ENCODE measurements around the gene BBS7.

DNA sequence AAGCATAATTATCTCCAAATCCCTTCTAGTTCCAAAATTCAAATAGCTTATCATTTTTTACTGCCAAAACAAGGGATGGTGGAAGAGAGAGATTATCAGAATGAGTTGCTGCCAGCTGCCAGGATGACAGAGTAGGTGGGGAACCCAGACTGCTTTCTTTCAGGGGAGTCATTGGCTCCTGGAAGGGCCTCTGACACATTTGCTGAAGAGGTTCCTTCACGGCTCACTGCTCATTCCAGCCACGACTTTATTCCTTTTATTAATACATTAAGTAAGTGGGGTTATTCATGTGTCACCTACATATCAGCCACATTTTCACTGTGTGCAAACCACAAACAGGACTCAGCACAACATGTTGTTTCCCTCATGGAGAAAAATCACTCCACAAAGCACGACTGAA lies 92.6 kb downstream of the BBS7 start:
- TF ChIP-seq, protein P1, sequence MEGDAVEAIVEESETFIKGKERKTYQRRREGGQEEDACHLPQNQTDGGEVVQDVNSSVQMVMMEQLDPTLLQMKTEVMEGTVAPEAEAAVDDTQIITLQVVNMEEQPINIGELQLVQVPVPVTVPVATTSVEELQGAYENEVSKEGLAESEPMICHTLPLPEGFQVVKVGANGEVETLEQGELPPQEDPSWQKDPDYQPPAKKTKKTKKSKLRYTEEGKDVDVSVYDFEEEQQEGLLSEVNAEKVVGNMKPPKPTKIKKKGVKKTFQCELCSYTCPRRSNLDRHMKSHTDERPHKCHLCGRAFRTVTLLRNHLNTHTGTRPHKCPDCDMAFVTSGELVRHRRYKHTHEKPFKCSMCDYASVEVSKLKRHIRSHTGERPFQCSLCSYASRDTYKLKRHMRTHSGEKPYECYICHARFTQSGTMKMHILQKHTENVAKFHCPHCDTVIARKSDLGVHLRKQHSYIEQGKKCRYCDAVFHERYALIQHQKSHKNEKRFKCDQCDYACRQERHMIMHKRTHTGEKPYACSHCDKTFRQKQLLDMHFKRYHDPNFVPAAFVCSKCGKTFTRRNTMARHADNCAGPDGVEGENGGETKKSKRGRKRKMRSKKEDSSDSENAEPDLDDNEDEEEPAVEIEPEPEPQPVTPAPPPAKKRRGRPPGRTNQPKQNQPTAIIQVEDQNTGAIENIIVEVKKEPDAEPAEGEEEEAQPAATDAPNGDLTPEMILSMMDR (conservative IDR thresholded peaks at IDR 0.05; ENCODE audit: low read length): no peak
- TF ChIP-seq EZH2phosphoT487 (IDR thresholded peaks at IDR 0.05; ENCODE audit: borderline replicate concordance): no peak

All from Loucy (cell line).